Fibroblast of lung (primary cell): ENCODE data around the gene WDR48. TPM values are rescaled to one million over a fixed set of nuclear protein-coding genes. Genes with fewer than 3 reads are reported as not detected.

ENCODE experiments used
- DNase-seq, 2 donors: peaks; one replicate each; pipeline versions ENCODE4 v3.0.0 to v3.0.0-alpha.2; 2010; ENCODE audit warnings: low read depth in 2 of 2
- H2AFZ ChIP-seq: 2 replicates; pipeline ENCODE4 v1.5.1; 2012; ENCODE audit warnings: low read length, control low read depth, inconsistent platforms
- H3K27ac ChIP-seq: 2 replicates; pipeline ENCODE4 v1.5.1; 2011; ENCODE audit warnings: low read length, control low read depth; ENCODE audit not compliant: insufficient read depth
- H3K27me3 ChIP-seq: 2 replicates; pipeline ENCODE4 v1.5.1; 2011; ENCODE audit warnings: mild to moderate bottlenecking, low read length; ENCODE audit not compliant: control insufficient read depth, insufficient read depth
- H3K36me3 ChIP-seq: 2 replicates; pipeline ENCODE4 v1.5.1; 2011; ENCODE audit warnings: low read length; ENCODE audit not compliant: control insufficient read depth, insufficient read depth
- H3K4me1 ChIP-seq: 2 replicates; pipeline ENCODE4 v1.5.1; 2011; ENCODE audit warnings: low read length; ENCODE audit not compliant: control insufficient read depth, insufficient read depth; ENCODE audit errors: extremely low read depth
- H3K4me2 ChIP-seq: 2 replicates; pipeline ENCODE4 v1.5.1; 2011; ENCODE audit warnings: low read length, control low read depth; ENCODE audit not compliant: insufficient read depth; ENCODE audit errors: extremely low read depth
- H3K4me3 ChIP-seq, 4 experiments: fragments of 200-600 bp in 1 of 4; sonication (generic) in 1 of 4; replicated peaks in 1 of 4; 2 replicates each; pipeline ENCODE4 v1.5.1; 2011 to 2016; ENCODE audit warnings: low read length in 4 of 4, low read depth in 3 of 4, mild to moderate bottlenecking in 3 of 4, control low read depth in 2 of 4, inconsistent platforms in 1 of 4, mixed read lengths in 1 of 4; ENCODE audit not compliant: insufficient read depth in 1 of 4; ENCODE audit errors: control extremely low read depth in 1 of 4
- H3K79me2 ChIP-seq: 2 replicates; pipeline ENCODE4 v1.5.1; 2012; ENCODE audit warnings: mild to moderate bottlenecking, low read length, inconsistent platforms; ENCODE audit not compliant: control insufficient read depth, insufficient read depth
- H3K9ac ChIP-seq: 2 replicates; pipeline ENCODE4 v1.5.1; 2011; ENCODE audit warnings: mild to moderate bottlenecking, low read length, control low read depth; ENCODE audit not compliant: insufficient read depth
- H3K9me3 ChIP-seq: 2 replicates; pipeline ENCODE4 v1.5.1; 2012; ENCODE audit warnings: low read depth, low read length; ENCODE audit not compliant: control insufficient read depth, insufficient read depth
- H4K20me1 ChIP-seq: 2 replicates; pipeline ENCODE4 v1.5.1; 2011; ENCODE audit warnings: low read length; ENCODE audit not compliant: control insufficient read depth, insufficient read depth; ENCODE audit errors: extremely low read depth
- EZH2 ChIP-seq: IDR thresholded peaks from 2 replicates; pipeline ENCODE4 v1.5.1; 2012; ENCODE audit warnings: low read length, control low read depth, mild to moderate bottlenecking; ENCODE audit errors: missing control alignments
- polyA plus RNA-seq, 2 donors: library from polyadenylated mRNA; depleted of rRNA in 1 of 2; stranded (reverse) in 1 of 2; unstranded in 1 of 2; fragments of >200 nt; gene quantifications; 2 replicates each; pipeline ENCODE4 v1.2.1, GENCODE V29; 2011 to 2012; ENCODE audit warnings: missing spikeins in 1 of 2
- total RNA-seq: library from RNA; depleted of rRNA; stranded (reverse); fragments of >200 nt; gene quantifications from 2 replicates; pipeline ENCODE4 v1.2.1, GENCODE V29; 2014
- TF ChIP-seq, protein P1 (sequence below), 2 donors: IDR thresholded peaks in 1 of 2; conservative IDR thresholded peaks in 1 of 2; 1 replicate in 1 of 2; 2 replicates in 1 of 2; pipeline ENCODE4 v1.5.1; 2011 to 2012; ENCODE audit warnings: low read length in 2 of 2, control low read depth in 1 of 2, inconsistent platforms in 1 of 2, low read depth in 1 of 2, mild to moderate bottlenecking in 1 of 2

The WDR48 gene
- total and polyA plus RNA-seq, 2 donors (not counting 1 experiment from before 2014, with no cell fraction given) = 35.1 to 44.9 TPM

DNA sequence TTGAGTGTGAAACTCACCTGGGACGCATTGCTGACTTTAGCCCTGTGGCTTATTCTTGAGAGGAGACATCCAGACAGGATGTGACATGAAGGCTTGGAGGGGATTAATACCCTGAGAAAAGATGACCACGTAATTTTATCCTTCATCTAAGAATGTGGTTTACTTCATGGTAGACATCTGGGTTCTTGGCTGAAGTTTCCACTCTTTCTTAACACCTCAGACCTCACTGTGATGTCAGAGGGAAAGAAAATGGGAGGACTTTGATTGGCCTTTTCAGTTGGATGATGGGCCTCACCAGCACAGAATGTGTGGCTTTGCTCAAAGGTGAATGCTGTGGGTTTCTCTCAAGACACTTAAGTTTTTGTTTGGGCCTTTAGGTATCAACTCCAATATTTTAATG lies 39.1 kb downstream of the WDR48 start:
- H2AFZ ChIP-seq = no peak overlapping the region
- peaks cover 9% of the 10 kb centered on the region for H3K36me3 ChIP-seq
- peak; percentile 16 to 51 for DNase-seq
- no peak overlapping the region for H3K4me3 ChIP-seq
- no peaks in the 10 kb centered on the region for H3K79me2 ChIP-seq
- H4K20me1 ChIP-seq = no peaks in the 10 kb centered on the region
- H3K27me3 ChIP-seq = no peaks in the 10 kb centered on the region
- TF ChIP-seq, protein P1, sequence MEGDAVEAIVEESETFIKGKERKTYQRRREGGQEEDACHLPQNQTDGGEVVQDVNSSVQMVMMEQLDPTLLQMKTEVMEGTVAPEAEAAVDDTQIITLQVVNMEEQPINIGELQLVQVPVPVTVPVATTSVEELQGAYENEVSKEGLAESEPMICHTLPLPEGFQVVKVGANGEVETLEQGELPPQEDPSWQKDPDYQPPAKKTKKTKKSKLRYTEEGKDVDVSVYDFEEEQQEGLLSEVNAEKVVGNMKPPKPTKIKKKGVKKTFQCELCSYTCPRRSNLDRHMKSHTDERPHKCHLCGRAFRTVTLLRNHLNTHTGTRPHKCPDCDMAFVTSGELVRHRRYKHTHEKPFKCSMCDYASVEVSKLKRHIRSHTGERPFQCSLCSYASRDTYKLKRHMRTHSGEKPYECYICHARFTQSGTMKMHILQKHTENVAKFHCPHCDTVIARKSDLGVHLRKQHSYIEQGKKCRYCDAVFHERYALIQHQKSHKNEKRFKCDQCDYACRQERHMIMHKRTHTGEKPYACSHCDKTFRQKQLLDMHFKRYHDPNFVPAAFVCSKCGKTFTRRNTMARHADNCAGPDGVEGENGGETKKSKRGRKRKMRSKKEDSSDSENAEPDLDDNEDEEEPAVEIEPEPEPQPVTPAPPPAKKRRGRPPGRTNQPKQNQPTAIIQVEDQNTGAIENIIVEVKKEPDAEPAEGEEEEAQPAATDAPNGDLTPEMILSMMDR (conservative IDR thresholded peaks at IDR 0.05 in 1 of 2, IDR thresholded peaks at IDR 0.05 in 1 of 2; ENCODE audit: low read depth in 1 of 2, low read length in 2 of 2) = no peak
- TF ChIP-seq EZH2 = no peak
- no peak overlapping the region for H3K27ac ChIP-seq
- no peaks in the 10 kb centered on the region for H3K9me3 ChIP-seq
- H3K4me1 ChIP-seq = no peaks in the 10 kb centered on the region
- no peak overlapping the region for H3K4me2 ChIP-seq
- H3K9ac ChIP-seq = no peak overlapping the region

DNA sequence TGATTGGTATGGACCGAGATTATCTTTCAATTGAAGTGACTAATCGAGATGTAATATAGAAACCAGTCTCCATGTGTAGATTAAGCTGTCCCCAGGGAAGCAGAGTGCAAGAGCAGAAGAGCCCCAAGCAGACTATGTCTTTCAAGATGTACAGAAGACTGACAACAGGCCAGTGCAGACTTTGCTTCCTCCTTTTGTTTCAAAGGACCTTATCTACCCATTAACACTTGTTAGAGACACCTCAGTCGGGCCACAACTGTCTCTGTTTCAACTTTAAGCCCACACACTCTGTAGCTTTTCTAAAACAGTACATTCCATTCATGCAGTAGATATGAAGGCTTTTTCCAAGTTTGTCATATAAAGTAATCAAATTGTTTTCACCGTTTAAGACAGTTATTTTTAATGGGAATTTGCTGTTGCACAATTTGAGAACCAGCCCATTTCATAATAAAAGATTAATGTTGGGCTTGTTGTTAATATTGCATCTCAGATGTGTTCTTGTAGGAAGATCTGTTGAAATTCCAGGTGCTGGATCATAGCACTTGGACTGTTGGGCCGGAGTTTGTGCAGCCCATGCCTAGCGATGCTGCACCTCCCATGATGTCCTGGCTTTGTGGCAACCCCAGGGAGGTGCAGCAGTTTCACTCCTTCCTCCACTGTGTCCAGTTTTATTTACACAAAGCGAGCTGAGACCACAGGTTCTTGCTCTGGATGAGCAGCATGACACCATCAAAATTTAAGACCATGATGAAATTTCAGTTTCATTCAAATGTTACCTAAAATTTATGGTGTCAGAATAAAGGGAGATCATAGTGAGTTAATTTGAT lies 43.2 kb downstream of the WDR48 start:
- Histone ChIP-seq H3K27ac (no peak overlapping the region), H3K4me3 (no peak overlapping the region), H3K4me1 (no peaks in the 10 kb centered on the region), H2AFZ (no peak overlapping the region), H3K79me2 (no peaks in the 10 kb centered on the region), H3K9ac (no peak overlapping the region), H3K4me2 (no peak overlapping the region), H3K36me3 (peaks cover 11% of the 10 kb centered on the region), H3K27me3 (no peaks in the 10 kb centered on the region), H4K20me1 (no peaks in the 10 kb centered on the region), H3K9me3 (no peaks in the 10 kb centered on the region)
- TF ChIP-seq, protein P1 (conservative IDR thresholded peaks at IDR 0.05 in 1 of 2, IDR thresholded peaks at IDR 0.05 in 1 of 2; ENCODE audit: low read depth in 1 of 2, low read length in 2 of 2) = no peak
- TF ChIP-seq EZH2 = no peak
- no peak for DNase-seq

DNA sequence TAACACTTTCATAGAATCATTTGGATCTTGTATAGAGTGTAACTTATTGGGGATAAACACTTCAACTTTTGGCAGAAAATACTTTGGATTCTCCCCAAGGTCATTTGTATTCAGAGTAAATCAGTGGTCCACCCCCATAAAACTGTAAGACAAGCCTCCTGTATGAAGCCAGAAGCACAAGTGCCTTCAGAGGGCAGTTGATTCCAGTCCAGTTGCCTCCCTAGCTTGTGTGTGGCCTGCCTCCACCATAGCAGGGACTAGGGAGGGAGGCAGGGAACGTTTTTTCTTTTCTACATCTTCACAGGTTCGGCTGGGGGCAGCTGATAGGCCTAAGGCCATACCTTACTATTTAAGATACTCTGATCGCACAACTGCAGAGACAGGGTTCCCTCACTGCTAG lies 44.0 kb downstream of the WDR48 start:
- Histone ChIP-seq H4K20me1 (no peaks in the 10 kb centered on the region), H3K27ac (no peak overlapping the region), H3K4me3 (no peak overlapping the region), H3K9ac (no peak overlapping the region), H3K27me3 (no peaks in the 10 kb centered on the region), H3K4me1 (no peaks in the 10 kb centered on the region), H2AFZ (no peak overlapping the region), H3K4me2 (no peak overlapping the region), H3K79me2 (no peaks in the 10 kb centered on the region), H3K9me3 (no peaks in the 10 kb centered on the region), H3K36me3 (peaks cover 16% of the 10 kb centered on the region)
- TF ChIP-seq, protein P1 (conservative IDR thresholded peaks at IDR 0.05 in 1 of 2, IDR thresholded peaks at IDR 0.05 in 1 of 2; ENCODE audit: low read depth in 1 of 2, low read length in 2 of 2) = no peak
- no peak for TF ChIP-seq EZH2
- DNase-seq = no peak
